Common myeloid progenitor, CD34-positive (primary cell): ENCODE measurements around the gene MLXIP.
A peak's percentile ranks its signal among the peaks of the same experiment; 100 is the strongest.

Experiments used
- CTCF ChIA-PET: fragments of 350-600 bp; sonication (Branson Sonifier 250); formaldehyde crosslinking; loops from one replicate; lab custom pipeline; 2021; ENCODE audit warnings: antibody characterized with exemption; lab: Charles Lee
- POLR2A ChIA-PET: fragments of 350-600 bp; sonication (Branson Sonifier 250); formaldehyde crosslinking; loops from one replicate; lab custom pipeline; 2021; ENCODE audit warnings: antibody characterized with exemption; lab: Charles Lee
- DNase-seq, 3 donors: peaks; one replicate each; pipeline versions ENCODE4 v3.0.0 to v3.0.0-alpha.2; 2013
- H3K27ac ChIP-seq, 2 experiments: 1 replicate in 1 of 2; 2 replicates in 1 of 2; pipeline ENCODE4 v1.7.0; 2013; ENCODE audit warnings: inconsistent platforms in 2 of 2, low read length in 2 of 2, mild to moderate bottlenecking in 2 of 2, low read depth in 1 of 2, moderate library complexity in 1 of 2; ENCODE audit not compliant: severe bottlenecking in 2 of 2, insufficient read depth in 1 of 2, poor library complexity in 1 of 2
- H3K27me3 ChIP-seq, 5 experiments: replicated peaks in 2 of 5; 1 replicate in 3 of 5; 2 replicates in 2 of 5; pipeline versions ENCODE4 v1.6.1 to v1.7.0; 2013; ENCODE audit warnings: low read length in 4 of 5, mild to moderate bottlenecking in 2 of 5, moderate library complexity in 2 of 5, inconsistent platforms in 1 of 5; ENCODE audit not compliant: insufficient read depth in 5 of 5, control insufficient read depth in 4 of 5
- H3K36me3 ChIP-seq, 4 experiments: 1 replicate in 2 of 4; 2 replicates in 2 of 4; pipeline versions ENCODE4 v1.6.1 to v1.7.0; 2013; ENCODE audit warnings: low read length in 3 of 4, control low read depth in 1 of 4, mild to moderate bottlenecking in 1 of 4; ENCODE audit not compliant: control insufficient read depth in 4 of 4, insufficient read depth in 4 of 4
- H3K4me1 ChIP-seq, 4 experiments: 1 replicate in 3 of 4; 2 replicates in 1 of 4; pipeline versions ENCODE4 v1.6.1 to v1.7.1; 2013; ENCODE audit warnings: low read length in 3 of 4, mild to moderate bottlenecking in 3 of 4, control low read depth in 1 of 4, inconsistent platforms in 1 of 4, moderate library complexity in 1 of 4; ENCODE audit not compliant: control insufficient read depth in 4 of 4, insufficient read depth in 4 of 4; ENCODE audit errors: control extremely low read depth in 1 of 4
- H3K4me3 ChIP-seq, 7 experiments: 1 replicate in 4 of 7; 2 replicates in 3 of 7; pipeline versions ENCODE4 v1.5.1 to v1.7.0; 2013; ENCODE audit warnings: mild to moderate bottlenecking in 7 of 7, low read length in 6 of 7, moderate library complexity in 6 of 7, inconsistent platforms in 2 of 7, low read depth in 2 of 7, control low read depth in 1 of 7; ENCODE audit not compliant: insufficient read depth in 4 of 7, control insufficient read depth in 1 of 7; ENCODE audit errors: extremely low read depth in 1 of 7
- H3K9me3 ChIP-seq, 5 experiments: 1 replicate in 4 of 5; 2 replicates in 1 of 5; pipeline versions ENCODE4 v1.6.1 to v1.7.1; 2013; ENCODE audit warnings: low read length in 4 of 5, mild to moderate bottlenecking in 2 of 5, inconsistent platforms in 1 of 5, low read depth in 1 of 5, moderate library complexity in 1 of 5; ENCODE audit not compliant: control insufficient read depth in 4 of 5, insufficient read depth in 2 of 5; ENCODE audit errors: control extremely low read depth in 1 of 5
- WGBS: methylation state at CpG from one replicate; pipeline ENCODE4 v1.1.5; 2013; ENCODE audit not compliant: insufficient coverage; 5-methylcytosine and 5-hydroxymethylcytosine counted together

The MLXIP gene

DNA sequence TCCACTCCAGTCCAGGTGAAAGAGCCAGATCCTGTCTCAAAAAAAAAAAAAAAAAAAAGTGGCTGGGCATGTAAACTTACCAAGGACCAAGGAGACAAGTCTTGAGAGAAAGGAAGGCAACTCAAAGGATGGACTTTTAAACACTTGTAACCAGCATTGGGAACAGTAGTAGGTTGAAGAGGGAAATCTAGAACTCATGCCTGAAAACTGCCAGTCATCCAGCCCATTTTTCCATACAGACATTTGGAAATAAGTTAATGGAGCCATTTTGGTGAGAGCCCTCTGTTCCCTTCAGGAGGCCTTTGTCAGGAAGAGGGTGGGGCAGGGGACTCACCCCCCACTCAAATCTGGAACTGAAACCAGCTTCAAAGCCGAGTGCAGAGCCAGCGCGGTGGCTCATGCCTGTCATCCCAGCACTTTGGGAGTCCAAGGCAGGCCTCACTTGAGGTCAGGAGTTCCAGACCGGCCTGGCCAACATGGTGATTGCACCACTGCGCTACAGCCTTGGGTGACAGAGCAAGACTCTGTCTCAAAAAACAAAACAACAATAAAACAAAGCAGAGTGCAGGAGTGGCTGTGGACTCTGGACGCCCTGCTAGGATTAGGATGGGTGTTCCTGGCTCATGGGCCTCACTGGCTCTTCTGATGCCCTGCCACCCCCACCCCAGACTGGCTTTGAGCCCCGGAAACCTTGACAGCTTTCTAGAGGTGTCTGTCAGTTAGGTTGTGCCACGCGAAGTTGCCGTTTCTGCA is 1.6 kb upstream of the MLXIP start:
- Histone ChIP-seq H3K4me3 (no peak overlapping the region), H3K27ac (no peak overlapping the region), H3K27me3 (no peaks in the 10 kb centered on the region), H3K36me3 (no peaks in the 10 kb centered on the region), H3K4me1 (peaks cover 13 to 44% (median 34%) of the 10 kb centered on the region in 4 experiments), H3K9me3 (no peaks in the 10 kb centered on the region)
- 99% methylated on average over 10 of the region's 10 CpGs for WGBS
- CTCF ChIA-PET, result interaction anchor here (0.9 to 2.3 kb wide), 6 partner anchors 11 to 55 kb away, joined by 3 to 7 read pairs (median 4); no protein-coding TSS in a partner anchor
- DNase-seq, result no peak
- POLR2A ChIA-PET, result interaction anchor here (0.5 to 1.3 kb wide), 4 partner anchors 8 to 28 kb away, joined by 3 to 11 read pairs (median 4); no protein-coding TSS in a partner anchor

- Histone ChIP-seq H3K9me3 (no peaks in the 10 kb centered on the region), H3K4me1 (peaks cover 26 to 63% (median 52%) of the 10 kb centered on the region in 4 experiments), H3K27me3 (no peaks in the 10 kb centered on the region), H3K36me3 (peaks cover 0 to 6% (median 2%) of the 10 kb centered on the region in 4 experiments), H3K4me3 (peak overlapping the region; percentile 59 to 99 (median 95)), H3K27ac (peak overlapping the region; percentile 54 to 88)
- POLR2A ChIA-PET, result interaction anchor here (1.2 to 2.0 kb wide), 2 partner anchors 11 kb away, joined by 3 to 6 read pairs; no protein-coding TSS in a partner anchor
- CTCF ChIA-PET, result interaction anchor here (0.8 to 4.2 kb wide), 6 partner anchors 9 to 44 kb away, joined by 3 to 26 read pairs (median 8); no protein-coding TSS in a partner anchor
- 0% methylated on average over 38 of the region's 38 CpGs for WGBS
- no peak for DNase-seq
Measured at GRCh38 chr12:122079033-122079531, 526 bp downstream of the MLXIP start.

GRCh38 chr12:122079532-122080081 is 1.1 kb downstream of the MLXIP start:
- POLR2A ChIA-PET, result interaction anchor here (1.0 to 2.0 kb wide), 2 partner anchors 11 to 16 kb away, joined by 3 to 6 read pairs; no protein-coding TSS in a partner anchor

GRCh38 chr12:122080149-122081082 is 1.9 kb downstream of the MLXIP start:
- 4% methylated on average over 11 of the region's 18 CpGs for WGBS

More at GRCh38 chr12:122079532-122080081, 1.1 kb downstream of the MLXIP start:
- peak overlapping the region; percentile 54 to 88 for H3K27ac ChIP-seq
- CTCF ChIA-PET, result interaction anchor here (1.0 to 4.2 kb wide), 11 partner anchors 9 to 163 kb away, joined by 3 to 26 read pairs (median 5); no protein-coding TSS in a partner anchor
- peak overlapping the region; percentile 59 to 99 (median 95) for H3K4me3 ChIP-seq
- no peaks in the 10 kb centered on the region for H3K27me3 ChIP-seq
- H3K4me1 ChIP-seq, result peaks cover 26 to 68% (median 56%) of the 10 kb centered on the region in 4 experiments
- peaks cover 0 to 10% (median 4%) of the 10 kb centered on the region in 4 experiments for H3K36me3 ChIP-seq
- no peaks in the 10 kb centered on the region for H3K9me3 ChIP-seq
- DNase-seq, result peak in 2 of 3 donors; percentile 66 to 71
- 0% methylated on average over 7 of the region's 13 CpGs for WGBS

DNA sequence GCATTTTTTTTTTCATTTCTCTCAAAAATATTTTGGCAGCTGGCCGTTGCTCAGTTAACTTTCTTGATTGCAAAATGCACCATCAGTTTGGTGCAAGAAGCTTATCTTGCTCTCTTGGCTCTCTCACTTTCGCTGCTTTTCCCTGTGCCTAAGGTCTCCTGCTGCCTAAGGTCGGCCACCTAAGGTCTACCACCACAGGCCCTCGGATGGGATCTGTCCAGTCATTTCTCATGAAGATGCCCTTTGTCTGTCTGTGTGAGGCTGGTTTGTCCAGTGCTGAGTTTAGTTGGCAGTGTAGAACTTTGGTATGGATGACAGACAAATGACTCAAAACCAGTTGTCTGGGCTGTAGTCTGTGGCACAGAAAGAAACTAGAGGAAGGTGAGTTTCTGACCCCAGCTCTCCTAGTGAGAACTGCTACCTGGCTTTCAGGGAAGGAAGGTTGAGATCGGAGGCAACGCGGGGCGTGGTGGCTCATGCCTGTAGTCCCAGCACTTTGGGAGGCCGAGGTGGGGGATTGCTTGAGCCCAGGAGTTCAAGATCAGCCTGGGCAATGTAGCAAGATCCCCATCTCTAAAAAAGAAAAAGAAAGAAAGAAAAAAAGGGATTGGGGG is 2.6 kb downstream of the MLXIP start:
- WGBS, result 38% methylated on average over 2 of the region's 9 CpGs
- ChIA-PET CTCF (interaction anchor here (0.8 to 4.2 kb wide), 14 partner anchors 7 to 42 kb away, joined by 3 to 26 read pairs (median 6); no protein-coding TSS in a partner anchor), POLR2A (interaction anchor here (0.5 to 1.2 kb wide), 6 partner anchors 11 to 1865 kb away, joined by 3 to 7 read pairs (median 4); no protein-coding TSS in a partner anchor)
- Histone ChIP-seq H3K4me1 (peaks cover 26 to 79% (median 60%) of the 10 kb centered on the region in 4 experiments), H3K27me3 (no peaks in the 10 kb centered on the region), H3K36me3 (peaks cover 0 to 22% (median 12%) of the 10 kb centered on the region in 4 experiments), H3K4me3 (peak overlapping the region in 6 of 7 experiments; percentile 93 to 99 (median 96)), H3K9me3 (no peaks in the 10 kb centered on the region), H3K27ac (peak overlapping the region; percentile 46 to 88)
- DNase-seq, result no peak

More at GRCh38 chr12:122080149-122081082, 1.9 kb downstream of the MLXIP start:
- ChIA-PET POLR2A (interaction anchor here (0.5 to 1.2 kb wide), 5 partner anchors 12 to 54 kb away, joined by 3 to 7 read pairs (median 4); no protein-coding TSS in a partner anchor), CTCF (interaction anchor here (0.7 to 4.2 kb wide), 16 partner anchors 8 to 164 kb away, joined by 3 to 26 read pairs (median 4); no protein-coding TSS in a partner anchor)
- H3K36me3 ChIP-seq, result peaks cover 0 to 15% (median 8%) of the 10 kb centered on the region in 4 experiments
- peaks cover 26 to 74% (median 60%) of the 10 kb centered on the region in 4 experiments for H3K4me1 ChIP-seq
- peak in 2 of 3 donors; percentile 78 to 79 for DNase-seq
- no peaks in the 10 kb centered on the region for H3K9me3 ChIP-seq
- H3K4me3 ChIP-seq, result peak overlapping the region; percentile 59 to 99 (median 95)
- no peaks in the 10 kb centered on the region for H3K27me3 ChIP-seq
- peak overlapping the region; percentile 54 to 88 for H3K27ac ChIP-seq
